K562 (cell line): ENCODE measurements around the gene ZDHHC5. TPM values are rescaled to one million over a fixed set of nuclear protein-coding genes. Genes with fewer than 3 reads are reported as not detected.

ENCODE experiments used
- ATF6 ChIP-seq: sonication (generic); formaldehyde crosslinking; IDR thresholded peaks from 2 replicates; pipeline ENCODE4 v1.4.0; 2020; ENCODE audit warnings: mild to moderate bottlenecking, missing genetic modification reagents
- BDP1 ChIP-seq: IDR thresholded peaks from 3 replicates; pipeline ENCODE4 v1.6.1; 2011; ENCODE audit not compliant: insufficient read length, insufficient read depth
- BHLHE40 ChIP-seq: IDR thresholded peaks from 2 replicates; pipeline ENCODE4 v1.6.1; 2011; ENCODE audit warnings: low read length, improper control_type of control experiment
- DEAF1 ChIP-seq: fragments of 450-650 bp; formaldehyde crosslinking; IDR thresholded peaks from 2 replicates; pipeline ENCODE4 v1.4.0; 2020; ENCODE audit warnings: mild to moderate bottlenecking, moderate library complexity
- GABPA ChIP-seq: fragments of 200-800 bp; sonication (Bioruptor generic); conservative IDR thresholded peaks from 2 replicates; pipeline ENCODE4 v1.6.1; 2016; ENCODE audit warnings: low read depth, missing genetic modification characterization, missing compliant biosample characterization
- HNRNPH1 ChIP-seq: fragments of 200-400 bp; formaldehyde crosslinking; optimal IDR thresholded peaks from 2 replicates; pipeline ENCODE3; 2017; ENCODE audit warnings: low read depth, mild to moderate bottlenecking, low read length, moderate library complexity
- KAT8 ChIP-seq: fragments of 450-650 bp; IDR thresholded peaks from 2 replicates; pipeline ENCODE4 v1.6.1; 2016; ENCODE audit warnings: low read depth, mild to moderate bottlenecking
- NCOA2 ChIP-seq, 2 experiments: fragments of 450-650 bp; IDR thresholded peaks; 2 replicates each; pipeline ENCODE4 v1.6.1; 2018; ENCODE audit warnings: mild to moderate bottlenecking in 2 of 2, moderate library complexity in 1 of 2; ENCODE audit not compliant: partially characterized antibody in 2 of 2
- NR0B1 ChIP-seq: fragments of 450-650 bp; IDR thresholded peaks from one replicate; pipeline ENCODE4 v1.6.1; 2018; ENCODE audit warnings: mild to moderate bottlenecking, moderate library complexity; ENCODE audit not compliant: partially characterized antibody
- RHOXF2B ChIP-seq: fragments of 250-450 bp; sonication (Bioruptor Pico); conservative IDR thresholded peaks from 2 replicates; pipeline ENCODE4 v1.5.1; 2021
- SMAD3 ChIP-seq: fragments of 450-650 bp; formaldehyde crosslinking; conservative IDR thresholded peaks from 2 replicates; pipeline ENCODE4 v1.4.0; 2020; ENCODE audit warnings: mild to moderate bottlenecking
- SRF ChIP-seq, 2 experiments: fragments of 250-450, 450-650 bp in 1 of 2; sonication (Bioruptor Pico) in 1 of 2; sonication (generic) in 1 of 2; formaldehyde crosslinking; IDR thresholded peaks; 2 replicates each; pipeline versions ENCODE4 v1.5.0 to v1.5.1; 2020 to 2022; ENCODE audit warnings: mild to moderate bottlenecking in 1 of 2, missing genetic modification reagents in 1 of 2
- SRSF1 ChIP-seq: fragments of 200-400 bp; formaldehyde crosslinking; IDR thresholded peaks from 2 replicates; pipeline ENCODE4 v1.6.1; 2017; ENCODE audit warnings: mild to moderate bottlenecking, low read depth, low read length, moderate library complexity
- USF1 ChIP-seq: sonication (generic); formaldehyde crosslinking; IDR thresholded peaks from 2 replicates; pipeline ENCODE4 v1.9.0; 2022; ENCODE audit warnings: mild to moderate bottlenecking, missing genetic modification reagents
- ZKSCAN8 ChIP-seq: fragments of 200-800 bp; sonication (Bioruptor generic); IDR thresholded peaks from 2 replicates; pipeline ENCODE4 v1.6.1; 2016; ENCODE audit warnings: missing genetic modification characterization, missing compliant biosample characterization
- ZNF12 ChIP-seq: sonication (generic); formaldehyde crosslinking; IDR thresholded peaks from 2 replicates; pipeline ENCODE4 v1.4.0; 2020; ENCODE audit warnings: mild to moderate bottlenecking, missing genetic modification reagents
- ZNF184 ChIP-seq: sonication (generic); formaldehyde crosslinking; IDR thresholded peaks from 2 replicates; pipeline ENCODE4 v1.5.0; 2020; ENCODE audit warnings: missing genetic modification reagents
- ZNF280A ChIP-seq: fragments of 450-650 bp; IDR thresholded peaks from 2 replicates; pipeline ENCODE4 v1.6.1; 2018; ENCODE audit warnings: mild to moderate bottlenecking, low read depth; ENCODE audit not compliant: partially characterized antibody
- ZNF354B ChIP-seq: fragments of 250-450 bp; sonication (Bioruptor Pico); IDR thresholded peaks from 2 replicates; pipeline ENCODE4 v1.4.0; 2020
- ZNF507 ChIP-seq: conservative IDR thresholded peaks from 2 replicates; pipeline ENCODE4 v1.6.1; 2017; ENCODE audit warnings: missing genetic modification characterization, missing compliant biosample characterization
- polyA plus RNA-seq, 8 experiments: library from polyadenylated mRNA; depleted of rRNA in 4 of 8; stranded (reverse) in 5 of 8; unstranded in 3 of 8; fragments of >200 nt; fragmentation: Nextera tagmentation in 2 of 8; fragmentation: Illumina TruSeq in 1 of 8; extraction: Ambion mirVana in 2 of 8; extraction: Trizol in 1 of 8; gene quantifications; 2 replicates each; pipeline versions ENCODE4 v1.2.1 to v1.2.3, GENCODE V29; 2011 to 2014; ENCODE audit warnings: inconsistent platforms in 1 of 8, missing spikeins in 1 of 8
- total RNA-seq, 7 experiments: library from RNA; depleted of rRNA in 6 of 7; stranded (reverse); fragments of >200 nt in 6 of 7; fragmentation: Illumina TruSeq in 2 of 7; extraction: Trizol in 2 of 7; gene quantifications; 2 replicates each; pipeline versions ENCODE4 v1.2.1 to v1.2.3, GENCODE V29; 2011 to 2021; ENCODE audit warnings: low replicate concordance in 1 of 7

ZDHHC5 gene
- total and polyA plus RNA-seq, 9 of the 15 experiments (the other 6 are each of a cell fraction or from before 2014, with no cell fraction given): 3.8 to 64.2 (median 35.9) TPM

GRCh38 chr11:57741132-57742086 lies 73.5 kb downstream of the ZDHHC5 start, which contains the start of gene SELENOH (continued):
- peak; percentile 28; the same call in 1 of the 2 replicates for TF ChIP-seq DEAF1 (CRISPR knock-in tag)
- TF ChIP-seq ATF6: peak; percentile 72; the same call in 1 of the 2 replicates
- TF ChIP-seq ZNF280A: no peak
- no peak for TF ChIP-seq ZNF184 (CRISPR knock-in tag)
- TF ChIP-seq ZNF507 (tag): no peak
- TF ChIP-seq NR0B1: no peak
- TF ChIP-seq NCOA2 (IDR thresholded peaks at IDR 0.05; ENCODE audit: partially characterized antibody in 2 of 2): no peak
- TF ChIP-seq SRSF1: no peak
- TF ChIP-seq KAT8: no peak
- peak in 1 of 2 experiments; percentile 52; a peak in 3 of 4 replicates for TF ChIP-seq SRF (CRISPR knock-in tag; IDR thresholded peaks at IDR 0.05)
- 0 out of 2 replicates have a peak, but pooled peaks have one; percentile 26 for TF ChIP-seq SMAD3 (CRISPR knock-in tag)
- no peak for TF ChIP-seq ZKSCAN8 (CRISPR knock-in tag)
- 0 out of 2 replicates have a peak, but pooled peaks have one; percentile 60 for TF ChIP-seq ZNF12 (CRISPR knock-in tag)
- TF ChIP-seq RHOXF2B (CRISPR knock-in tag): no peak
- TF ChIP-seq GABPA: peak; percentile 97
- TF ChIP-seq ZNF354B: no peak
- TF ChIP-seq HNRNPH1: no peak
- TF ChIP-seq USF1 (CRISPR knock-in tag): peak; percentile 97
- no peak for TF ChIP-seq BDP1
- peak; percentile 90 for TF ChIP-seq BHLHE40
